GM18520 (cell line): Measurements from ENCODE around the gene ADARB2.
"Not testable (repeated sequence)": the region's sequence is repeated elsewhere in the genome, so short reads cannot be mapped to it uniquely, and the experiment has no call there.

Experiments
- ATAC-seq: cut with Tn5 transposase; IDR thresholded peaks from one replicate; pipeline ENCODE4 v1.9.1; 2021; ENCODE audit not compliant: unreplicated experiment

ADARB2 gene

GRCh38 chr10:1219874-1220273 is 517.5 kb downstream of the ADARB2 start:
- not testable (repeated sequence) for ATAC-seq

GRCh38 chr10:1217661-1218060 is 519.7 kb downstream of the ADARB2 start:
- no peak for ATAC-seq

GRCh38 chr10:1217237-1217587 is 520.1 kb downstream of the ADARB2 start:
- no peak for ATAC-seq

DNA sequence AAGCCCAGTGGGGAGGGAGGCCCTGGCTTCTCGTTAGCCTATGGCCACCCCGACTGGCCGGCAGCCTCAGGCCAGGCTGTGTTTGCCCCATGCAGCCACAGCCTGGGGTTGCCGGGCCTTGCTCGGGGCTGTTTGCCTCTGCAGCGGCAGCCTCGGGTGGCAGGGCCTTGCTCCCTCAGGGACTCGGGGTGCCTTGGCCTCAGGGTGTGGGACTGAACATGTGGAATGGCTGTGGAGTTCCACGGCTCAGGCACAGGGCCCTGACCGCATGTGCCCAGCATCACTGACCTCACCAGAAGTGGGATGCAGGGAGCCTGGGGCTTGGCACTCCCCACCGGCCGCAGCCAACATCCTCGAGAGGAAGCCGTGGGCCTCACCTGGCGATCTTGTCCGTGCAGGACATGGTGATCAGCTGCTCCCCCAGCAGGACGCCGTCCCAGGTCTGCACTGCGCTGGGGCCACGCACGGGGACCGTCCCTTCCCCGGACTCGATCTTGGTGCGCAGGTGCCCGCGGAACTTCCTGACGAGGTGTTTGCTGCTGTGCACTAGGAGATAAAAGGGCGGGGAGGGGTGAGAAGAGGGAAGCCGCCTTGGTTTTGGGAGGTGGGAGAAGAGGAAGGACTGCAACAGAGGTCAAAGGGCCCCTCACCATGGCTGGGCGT is 520.6 kb downstream of the ADARB2 start:
- ATAC-seq, result no peak

DNA sequence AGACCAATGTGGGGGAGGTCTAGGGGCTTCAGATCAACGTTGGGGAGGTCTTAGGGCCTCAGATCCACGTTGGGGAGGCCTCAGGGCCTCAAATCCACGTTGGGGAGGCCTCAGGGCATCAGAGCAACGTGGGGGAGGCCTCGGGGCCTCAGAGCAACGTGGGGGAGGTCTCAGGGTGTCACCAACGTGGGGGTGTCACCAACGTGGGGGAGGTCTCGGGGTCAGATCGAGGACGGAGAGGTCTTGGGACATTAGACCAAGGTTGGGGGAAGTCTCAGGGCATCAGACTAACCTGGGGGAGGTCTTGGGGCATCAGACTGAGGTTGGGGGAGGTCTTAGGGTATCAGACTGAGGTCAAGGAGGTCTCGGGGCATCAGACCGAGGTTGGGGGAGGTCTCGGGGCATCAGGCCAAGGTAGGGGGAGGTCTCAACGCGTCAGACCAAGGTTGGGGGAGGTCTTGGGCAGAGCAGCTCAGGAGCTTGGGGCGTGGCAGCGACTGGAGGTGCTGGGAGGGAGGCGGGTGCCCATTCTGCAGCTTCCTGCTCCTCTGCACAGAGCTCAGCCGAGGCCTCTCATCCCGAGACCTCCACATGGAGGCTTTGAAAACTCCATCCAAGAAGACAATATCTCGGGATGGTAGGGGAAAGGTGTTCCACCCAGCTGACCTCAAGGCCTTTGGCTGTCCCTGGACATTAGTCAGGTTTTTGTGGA is 521.3 kb downstream of the ADARB2 start:
- no peak for ATAC-seq

GRCh38 chr10:1214882-1215540 is 522.3 kb downstream of the ADARB2 start:
- ATAC-seq, result no peak

DNA sequence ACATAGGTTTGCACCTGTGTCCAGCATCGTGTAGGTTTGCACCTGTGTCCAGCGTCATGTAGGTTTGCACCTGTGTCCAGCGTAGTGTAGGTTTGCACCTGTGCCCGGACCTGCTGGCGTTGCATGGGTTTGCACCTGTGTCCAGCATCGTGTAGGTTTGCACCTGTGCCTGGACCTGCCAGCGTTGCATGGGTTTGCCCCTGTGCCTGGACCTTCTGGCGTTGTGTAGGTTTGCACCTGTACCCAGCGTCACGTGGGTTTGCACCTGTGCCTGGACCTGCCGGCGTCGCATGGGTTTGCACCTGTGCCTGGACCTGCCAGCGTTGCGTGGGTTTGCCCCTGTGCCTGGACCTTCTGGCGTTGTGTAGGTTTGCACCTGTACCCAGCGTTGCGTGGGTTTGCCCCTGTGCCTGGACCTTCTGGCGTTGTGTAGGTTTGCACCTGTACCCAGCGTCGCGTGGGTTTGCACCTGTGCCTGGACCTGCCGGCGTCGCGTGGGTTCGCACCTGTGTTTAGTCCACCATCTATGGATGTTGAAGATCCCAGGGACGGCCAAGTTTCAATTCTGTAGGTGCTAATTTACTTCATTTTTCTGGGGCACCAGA is 523.2 kb downstream of the ADARB2 start:
- no peak for ATAC-seq

GRCh38 chr10:1213252-1214070 is 523.9 kb downstream of the ADARB2 start:
- no peak for ATAC-seq

DNA sequence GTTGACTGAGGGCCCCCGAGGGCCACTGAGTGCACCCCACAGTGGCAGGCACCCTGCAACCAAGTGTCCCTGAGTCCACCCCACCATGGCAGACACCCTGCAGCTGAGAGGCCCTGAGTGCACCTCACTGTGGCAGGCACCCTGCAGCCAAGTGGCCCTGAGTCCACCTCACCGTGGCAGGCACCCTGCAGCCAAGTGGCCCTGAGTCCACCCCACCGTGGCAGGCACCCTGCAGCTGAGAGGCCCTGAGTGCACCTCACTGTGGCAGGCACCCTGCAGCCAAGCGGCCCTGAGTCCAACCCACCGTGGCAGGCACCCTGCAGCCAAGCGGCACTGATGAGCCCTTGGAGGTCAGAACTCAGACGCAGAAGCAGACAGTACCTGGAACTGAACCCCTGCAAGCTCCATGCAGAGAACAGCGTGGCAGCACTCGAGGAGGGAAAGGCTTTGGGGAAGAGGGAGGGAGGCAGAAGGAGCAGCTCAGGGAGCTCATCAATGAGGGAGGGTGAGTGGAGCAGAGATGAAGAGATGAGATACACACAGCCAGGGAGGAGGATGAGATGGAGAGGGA is 524.7 kb downstream of the ADARB2 start:
- ATAC-seq, result no peak

DNA sequence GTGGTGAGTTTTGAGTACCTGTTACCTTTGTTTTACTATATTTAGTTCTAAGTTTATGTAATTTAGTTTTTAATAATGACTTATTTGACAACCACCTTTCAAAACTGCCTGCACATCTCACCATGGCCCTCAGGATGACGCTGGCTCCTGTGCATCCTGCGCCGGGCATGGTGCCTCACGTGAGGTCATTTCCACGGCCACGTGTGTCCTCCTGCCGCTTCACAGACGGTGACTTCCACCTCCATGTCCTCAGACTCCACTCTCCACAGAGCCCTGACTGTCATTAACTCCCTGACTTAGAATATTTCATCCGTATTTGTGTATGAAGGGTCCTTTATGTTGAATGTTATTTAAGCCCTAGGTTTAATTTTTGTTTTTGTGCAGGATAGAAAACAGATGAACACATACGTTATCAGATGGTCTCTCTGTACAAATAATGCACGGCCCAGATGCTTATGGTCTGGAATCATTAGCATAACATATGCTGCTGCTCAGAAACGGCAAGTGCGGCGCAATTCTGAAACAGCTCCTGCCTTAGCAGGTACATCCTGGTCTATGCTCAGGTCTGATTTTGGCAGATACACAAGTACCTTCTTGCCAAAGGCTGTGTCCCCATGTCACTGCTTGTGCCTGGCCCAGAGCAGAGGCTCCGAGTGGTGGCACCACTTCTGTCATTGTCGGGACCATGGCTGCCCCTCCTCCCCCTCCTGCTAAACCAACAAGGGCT is 525.3 kb downstream of the ADARB2 start:
- ATAC-seq, result no peak

DNA sequence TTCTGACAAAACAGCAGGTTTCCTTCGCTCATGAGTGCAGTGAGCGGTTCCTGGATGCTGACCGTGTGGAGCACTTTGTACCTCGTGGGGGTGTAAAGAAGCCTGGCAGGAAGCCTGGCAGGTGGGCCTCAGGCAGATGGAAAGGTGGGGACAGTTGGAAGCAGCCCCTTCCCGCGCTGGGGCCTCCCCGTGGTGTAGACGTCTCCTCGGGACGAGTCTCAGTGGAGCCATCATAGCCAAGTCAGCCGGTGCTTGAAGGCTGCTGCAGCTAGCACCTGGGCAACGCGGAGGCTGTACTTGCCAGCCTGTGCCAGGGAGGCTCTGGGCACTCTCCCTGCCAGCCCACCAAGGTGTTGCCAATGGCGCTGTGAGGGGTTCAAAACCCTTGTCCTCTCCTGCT is 526.7 kb downstream of the ADARB2 start:
- ATAC-seq, result no peak

- ATAC-seq, result no peak
These were observed 527.9 kb downstream of the ADARB2 start for GRCh38 chr10:1209355-1209979.

DNA sequence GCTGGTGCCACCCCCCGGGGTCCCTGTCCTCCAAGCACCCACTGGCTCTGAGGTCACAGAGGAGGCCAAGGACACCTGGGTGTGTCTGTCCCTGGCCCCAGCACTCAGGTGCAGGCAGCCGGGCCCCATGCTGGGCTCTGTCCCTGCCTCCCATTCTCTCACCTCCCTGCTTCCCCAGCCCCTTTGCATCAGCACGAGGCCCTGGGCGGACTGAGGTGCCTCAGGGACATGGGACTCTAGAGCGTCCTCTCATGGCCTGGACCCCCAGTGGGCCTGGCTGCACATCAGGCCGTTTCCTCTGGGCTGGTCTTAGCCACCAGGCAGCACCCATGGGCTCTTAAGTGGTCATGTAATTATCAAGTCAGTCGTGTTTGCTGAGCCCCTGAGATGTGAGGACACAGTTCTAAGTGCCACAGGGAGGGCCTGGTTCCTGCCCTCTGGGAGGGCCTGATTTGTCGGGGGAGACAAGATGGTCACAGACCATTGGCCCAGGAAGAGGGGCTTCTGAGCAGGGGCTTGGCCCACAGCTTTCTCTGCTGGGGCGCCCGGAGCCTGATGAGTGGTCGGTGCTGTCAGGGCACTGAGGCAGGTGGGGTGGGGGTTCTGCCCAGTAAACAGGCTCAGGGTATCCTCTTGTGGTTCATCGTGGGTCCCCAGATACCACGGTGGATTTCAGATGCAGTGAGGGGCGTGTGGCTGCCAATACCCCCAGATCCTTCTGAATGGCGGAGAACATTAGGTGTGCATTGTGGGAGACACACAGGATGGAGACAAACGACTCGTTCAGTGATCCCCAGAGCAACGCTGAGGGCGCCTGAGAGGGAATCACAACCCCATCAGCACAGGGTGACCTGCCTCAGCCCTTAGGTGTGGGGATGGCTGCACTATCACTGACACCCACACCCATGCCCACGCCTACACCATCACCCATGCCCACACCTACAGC is 528.7 kb downstream of the ADARB2 start:
- no peak for ATAC-seq

- no peak for ATAC-seq
These were observed 530.7 kb downstream of the ADARB2 start for GRCh38 chr10:1206601-1207000.

GRCh38 chr10:1206101-1206500 is 531.2 kb downstream of the ADARB2 start:
- ATAC-seq, result no peak

DNA sequence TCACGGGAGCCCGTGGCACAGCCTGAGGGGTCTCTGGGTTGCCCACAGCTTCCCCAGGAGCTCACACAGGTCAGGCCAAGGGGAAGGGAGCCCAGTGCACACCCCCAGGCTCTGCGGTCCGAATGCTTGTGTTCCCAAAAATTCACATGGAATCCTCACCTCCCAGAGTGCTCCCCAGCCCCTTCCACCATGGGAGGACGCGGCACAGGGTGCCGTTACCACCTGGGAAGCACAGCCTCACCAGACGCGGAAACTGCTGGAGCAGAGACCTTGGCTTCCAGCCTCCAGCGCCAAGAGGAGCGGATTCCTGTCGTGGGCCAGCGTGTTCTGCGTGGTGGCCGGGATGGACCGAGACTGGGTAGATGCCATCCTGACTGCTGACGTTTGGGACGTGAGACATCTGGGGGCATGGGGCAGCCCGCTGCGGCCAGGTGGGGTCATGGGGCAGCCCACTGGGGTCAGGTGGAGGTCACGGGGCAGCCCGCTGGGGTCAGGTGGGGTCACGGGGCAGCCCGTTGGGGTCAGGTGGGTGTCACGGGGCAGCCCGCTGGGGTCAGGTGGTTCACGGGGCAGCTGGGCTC is 531.8 kb downstream of the ADARB2 start:
- no peak for ATAC-seq

DNA sequence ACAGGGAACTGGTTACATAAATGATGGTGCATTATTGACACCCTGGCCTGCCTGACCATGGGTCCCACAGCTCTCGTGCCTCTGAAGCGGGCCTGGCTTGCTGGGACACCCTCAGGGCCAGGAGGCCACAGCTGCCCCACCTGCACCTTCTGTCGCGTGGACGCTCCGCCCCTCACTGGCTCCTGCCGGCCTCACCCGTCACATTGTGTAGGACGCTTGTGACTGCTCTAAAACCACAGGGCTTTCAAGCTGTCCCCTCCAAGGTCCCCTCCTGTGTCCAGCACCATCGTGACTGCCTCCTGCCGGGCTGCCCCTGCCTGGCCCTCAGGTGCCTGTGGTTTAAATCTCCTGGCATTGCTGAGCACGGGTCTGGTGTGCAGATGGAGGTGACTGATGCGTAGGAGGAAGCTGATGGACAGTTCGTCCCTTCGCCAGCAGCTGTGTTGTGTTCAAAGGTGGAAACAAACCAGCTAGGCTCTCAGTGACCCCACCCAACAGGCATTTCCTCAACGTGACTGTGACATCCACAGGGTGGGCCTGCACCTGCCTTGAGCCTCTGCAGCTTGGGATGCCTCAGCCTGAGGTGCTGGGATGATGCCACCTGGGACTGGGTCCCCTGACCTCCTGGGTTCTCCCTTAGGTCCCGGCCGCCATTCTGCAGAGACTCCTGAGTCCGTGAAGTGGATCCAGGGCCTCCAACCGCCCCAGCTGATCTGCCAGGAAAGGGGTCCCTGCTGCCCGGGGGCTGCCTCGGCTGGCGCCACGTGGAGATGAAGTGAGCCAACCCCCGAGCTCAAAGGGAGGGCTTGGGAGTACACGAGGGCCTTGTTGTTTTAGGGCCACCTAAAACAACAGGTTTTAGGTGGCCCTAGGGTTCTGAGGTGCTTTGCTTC is 532.6 kb downstream of the ADARB2 start:
- ATAC-seq, result no peak
